Large intestine (tissue), 3 donors: ENCODE measurements around the gene NAMPT. TPM values are rescaled to one million over a fixed set of nuclear protein-coding genes. Genes with fewer than 3 reads are reported as not detected.

Source experiments
- DNase-seq, 2 donors: peaks; one replicate each; pipeline versions ENCODE4 v3.0.0 to v3.0.0-alpha.2; 2013
- H3K27ac ChIP-seq: one replicate; pipeline ENCODE4 v1.5.1; 2013; ENCODE audit warnings: low read length
- H3K27me3 ChIP-seq: 2 replicates; pipeline ENCODE4 v1.6.1; 2013; ENCODE audit warnings: low read length; ENCODE audit not compliant: control insufficient read depth, insufficient read depth
- H3K36me3 ChIP-seq: 2 replicates; pipeline ENCODE4 v1.6.1; 2013; ENCODE audit warnings: low read length; ENCODE audit not compliant: control insufficient read depth, insufficient read depth
- H3K4me1 ChIP-seq: one replicate; pipeline ENCODE4 v1.6.1; 2013; ENCODE audit warnings: low read length; ENCODE audit not compliant: control insufficient read depth, insufficient read depth
- H3K4me3 ChIP-seq: one replicate; pipeline ENCODE4 v1.5.1; 2013; ENCODE audit warnings: low read length
- H3K9me3 ChIP-seq: one replicate; pipeline ENCODE4 v1.6.1; 2013; ENCODE audit warnings: mild to moderate bottlenecking, low read depth, low read length, moderate library complexity; ENCODE audit not compliant: control insufficient read depth
- WGBS: methylation state at CpG from one replicate; pipeline ENCODE4 v1.1.5; 2013; ENCODE audit warnings: low lambda C conversion rate; ENCODE audit not compliant: insufficient coverage; 5-methylcytosine and 5-hydroxymethylcytosine counted together
- polyA plus RNA-seq: library from polyadenylated mRNA; unstranded; fragments of 120-200 nt; gene quantifications from one replicate; pipeline ENCODE4 v1.2.1, GENCODE V29; 2013

NAMPT gene
- polyA plus RNA-seq, 1 donor = 111 TPM

DNA sequence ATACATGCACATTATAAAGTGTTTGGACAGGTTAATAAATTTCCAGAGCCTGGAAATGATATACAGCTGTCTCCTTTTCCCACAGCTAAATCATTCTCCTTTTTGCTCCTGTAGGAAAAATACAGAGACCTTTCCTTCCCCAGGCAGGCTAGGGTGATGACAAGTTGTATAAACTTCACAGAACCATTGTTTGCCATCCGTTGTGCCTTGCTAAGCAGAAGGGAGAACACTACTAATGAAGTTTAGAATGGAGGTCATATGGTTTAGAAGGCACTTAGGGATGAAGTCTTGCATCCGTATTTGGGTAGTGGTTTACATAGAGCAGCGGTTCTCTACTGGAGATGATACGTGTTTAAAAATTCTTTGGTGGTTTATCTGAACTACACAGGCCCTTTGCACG lies 46.0 kb downstream of the NAMPT start:
- Histone ChIP-seq H3K9me3 (no peaks in the 10 kb centered on the region), H3K4me1 (no peaks in the 10 kb centered on the region), H3K36me3 (no peaks in the 10 kb centered on the region), H3K27ac (no peak overlapping the region), H3K27me3 (no peaks in the 10 kb centered on the region), H3K4me3 (no peak overlapping the region)
- WGBS = no CpG with 5 or more reads among the region's 5 CpGs
- DNase-seq = no peak

GRCh38 chr7:106236065-106236464 lies 48.7 kb downstream of the NAMPT start:
- no peaks in the 10 kb centered on the region for H3K4me1 ChIP-seq
- H3K9me3 ChIP-seq = no peaks in the 10 kb centered on the region
- WGBS = no CpG with 5 or more reads among the region's 5 CpGs
- H3K36me3 ChIP-seq = no peaks in the 10 kb centered on the region
- no peak overlapping the region for H3K27ac ChIP-seq
- H3K4me3 ChIP-seq = no peak overlapping the region
- H3K27me3 ChIP-seq = no peaks in the 10 kb centered on the region
- DNase-seq = no peak

DNA sequence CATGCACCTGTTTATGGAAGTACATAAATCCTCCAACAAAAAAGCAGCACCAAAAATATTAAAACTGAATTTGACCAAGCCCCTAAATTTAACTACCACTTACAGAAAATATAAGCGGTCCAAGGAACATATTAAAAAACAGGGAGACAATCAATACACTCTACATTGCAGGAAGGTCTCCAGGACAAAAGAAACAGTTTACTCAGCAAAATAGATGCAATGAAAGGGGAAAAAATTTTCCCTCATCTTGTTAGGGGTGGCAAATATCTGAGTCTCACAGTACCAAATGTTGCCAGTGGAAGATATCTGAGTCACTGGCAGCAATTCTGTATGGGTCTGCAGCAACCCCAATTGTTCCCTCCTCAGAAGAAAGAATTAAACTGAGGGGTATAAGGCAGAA lies 50.4 kb downstream of the NAMPT start:
- 86% methylated on average over 1 of the region's 1 CpG for WGBS

DNA sequence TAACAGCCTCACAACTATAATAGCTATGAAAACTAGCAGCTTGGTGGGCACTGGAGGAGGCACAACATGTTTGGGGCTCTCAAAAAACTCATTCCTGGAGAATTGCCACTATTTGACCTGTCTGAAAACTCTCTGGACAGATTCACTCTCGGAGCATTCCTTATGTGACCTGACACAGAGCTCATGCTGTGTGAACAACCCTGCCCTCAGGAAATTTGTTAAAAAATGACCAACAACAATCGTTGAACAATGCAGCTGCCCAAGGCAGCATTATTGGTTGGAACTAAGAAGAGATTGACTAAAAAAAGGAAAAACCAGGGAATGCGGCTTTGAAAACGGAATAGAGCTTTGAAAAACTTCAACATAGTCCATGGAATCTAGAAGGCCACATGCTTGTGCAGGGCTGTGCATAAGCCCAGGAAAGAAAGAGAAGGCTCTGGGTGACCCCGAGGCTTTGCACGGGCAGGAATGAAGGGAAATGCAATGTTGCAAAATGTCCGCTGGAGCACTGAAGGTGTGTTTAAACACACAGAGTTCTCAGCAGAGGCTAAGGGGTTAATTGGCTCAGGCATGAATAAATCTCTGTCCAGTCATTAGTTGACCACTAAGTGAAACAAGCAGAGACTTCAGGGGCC lies 52.8 kb downstream of the NAMPT start:
- Histone ChIP-seq H3K9me3 (no peaks in the 10 kb centered on the region), H3K36me3 (no peaks in the 10 kb centered on the region), H3K27ac (no peak overlapping the region), H3K4me3 (no peak overlapping the region), H3K27me3 (no peaks in the 10 kb centered on the region), H3K4me1 (no peaks in the 10 kb centered on the region)
- WGBS = 100% methylated on average over 1 of the region's 7 CpGs
- no peak for DNase-seq

More for the DNA sequence above, 50.4 kb downstream of the NAMPT start:
- H3K27ac ChIP-seq = no peak overlapping the region
- H3K9me3 ChIP-seq = no peaks in the 10 kb centered on the region
- H3K4me1 ChIP-seq = no peaks in the 10 kb centered on the region
- no peak overlapping the region for H3K4me3 ChIP-seq
- H3K36me3 ChIP-seq = no peaks in the 10 kb centered on the region
- no peak for DNase-seq
- no peaks in the 10 kb centered on the region for H3K27me3 ChIP-seq

GRCh38 chr7:106225856-106226255 lies 58.9 kb downstream of the NAMPT start:
- Histone ChIP-seq H3K27me3 (no peaks in the 10 kb centered on the region), H3K27ac (no peak overlapping the region), H3K4me3 (no peak overlapping the region), H3K4me1 (no peaks in the 10 kb centered on the region), H3K36me3 (no peaks in the 10 kb centered on the region), H3K9me3 (no peaks in the 10 kb centered on the region)
- DNase-seq = no peak

- H3K4me3 ChIP-seq = no peak overlapping the region
- WGBS = 60% methylated on average over 1 of the region's 6 CpGs
- no peaks in the 10 kb centered on the region for H3K36me3 ChIP-seq
- no peak overlapping the region for H3K27ac ChIP-seq
- no peaks in the 10 kb centered on the region for H3K4me1 ChIP-seq
- H3K9me3 ChIP-seq = no peaks in the 10 kb centered on the region
- DNase-seq = no peak
- H3K27me3 ChIP-seq = no peaks in the 10 kb centered on the region
These were observed 60.0 kb downstream of the NAMPT start for GRCh38 chr7:106224797-106225196.

DNA sequence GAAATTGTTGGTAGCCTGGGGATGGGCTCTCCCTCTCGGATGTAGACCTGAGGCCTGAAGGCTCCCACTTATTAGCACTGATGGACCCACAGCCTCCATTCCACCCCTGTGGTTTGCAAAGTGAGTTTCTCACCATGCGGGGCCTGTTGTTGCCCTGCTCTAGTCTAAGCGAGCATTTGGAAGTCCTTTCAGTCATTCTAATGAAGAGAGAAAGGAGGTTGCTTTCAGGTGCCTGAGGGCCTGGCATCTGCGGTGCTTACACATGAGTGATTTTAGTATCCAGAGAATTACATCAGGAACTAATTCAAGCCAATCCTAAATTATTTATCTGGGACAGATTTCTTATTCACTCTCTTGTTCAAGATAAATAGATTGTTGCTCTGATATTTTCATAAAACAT lies 61.6 kb downstream of the NAMPT start:
- H3K9me3 ChIP-seq = no peaks in the 10 kb centered on the region
- no peak overlapping the region for H3K4me3 ChIP-seq
- H3K27ac ChIP-seq = no peak overlapping the region
- H3K36me3 ChIP-seq = no peaks in the 10 kb centered on the region
- H3K4me1 ChIP-seq = no peaks in the 10 kb centered on the region
- no peaks in the 10 kb centered on the region for H3K27me3 ChIP-seq
- DNase-seq = no peak
- WGBS = no CpG with 5 or more reads among the region's 4 CpGs

GRCh38 chr7:106222545-106222944 lies 62.2 kb downstream of the NAMPT start:
- Histone ChIP-seq H3K27me3 (no peaks in the 10 kb centered on the region), H3K27ac (no peak overlapping the region), H3K4me1 (peaks cover under 1% of the 10 kb centered on the region), H3K9me3 (no peaks in the 10 kb centered on the region), H3K36me3 (no peaks in the 10 kb centered on the region), H3K4me3 (no peak overlapping the region)
- no CpG with 5 or more reads among the region's 2 CpGs for WGBS
- DNase-seq = no peak

GRCh38 chr7:106220307-106220706 lies 64.5 kb downstream of the NAMPT start:
- H3K27ac ChIP-seq = no peak overlapping the region
- no peaks in the 10 kb centered on the region for H3K9me3 ChIP-seq
- H3K4me1 ChIP-seq = peaks cover 11% of the 10 kb centered on the region
- DNase-seq = no peak
- no peak overlapping the region for H3K4me3 ChIP-seq
- no peaks in the 10 kb centered on the region for H3K27me3 ChIP-seq
- no peaks in the 10 kb centered on the region for H3K36me3 ChIP-seq
- WGBS = no CpG with 5 or more reads among the region's 3 CpGs

GRCh38 chr7:106219170-106219569 lies 65.6 kb downstream of the NAMPT start:
- no peaks in the 10 kb centered on the region for H3K9me3 ChIP-seq
- H3K4me3 ChIP-seq = no peak overlapping the region
- 100% methylated on average over 1 of the region's 3 CpGs for WGBS
- no peak for DNase-seq
- no peak overlapping the region for H3K27ac ChIP-seq
- H3K27me3 ChIP-seq = no peaks in the 10 kb centered on the region
- H3K36me3 ChIP-seq = no peaks in the 10 kb centered on the region
- H3K4me1 ChIP-seq = peaks cover 11% of the 10 kb centered on the region

DNA sequence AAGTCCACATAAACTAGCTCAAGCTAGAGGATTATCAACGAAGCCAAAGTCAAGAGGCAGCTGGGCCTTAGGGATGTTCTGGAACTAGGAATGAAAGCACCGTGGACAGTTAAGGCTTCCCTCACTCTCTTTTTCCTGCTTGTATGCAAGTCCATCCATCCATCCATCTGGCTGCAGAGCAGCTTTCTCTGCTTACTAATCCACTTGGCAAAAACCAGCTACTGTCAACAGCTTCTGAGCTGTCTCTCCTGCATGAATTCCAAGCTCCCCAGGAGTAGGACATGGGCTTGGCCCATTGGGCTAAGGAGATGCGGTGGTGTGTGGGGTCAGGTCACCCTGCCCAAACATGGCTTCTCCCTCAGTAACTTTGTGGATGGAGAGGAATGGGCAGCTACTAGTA lies 66.2 kb downstream of the NAMPT start:
- no peaks in the 10 kb centered on the region for H3K27me3 ChIP-seq
- WGBS = no CpG with 5 or more reads among the region's 3 CpGs
- no peaks in the 10 kb centered on the region for H3K36me3 ChIP-seq
- no peak overlapping the region for H3K4me3 ChIP-seq
- H3K9me3 ChIP-seq = no peaks in the 10 kb centered on the region
- DNase-seq = no peak
- no peak overlapping the region for H3K27ac ChIP-seq
- peaks cover 11% of the 10 kb centered on the region for H3K4me1 ChIP-seq
